Activated naive CD8-positive, alpha-beta T cell treated with anti-CD3 and anti-CD28 coated beads for 36 hours (primary cell): ENCODE results near the gene RLBP1. TPM values are rescaled to one million over a fixed set of nuclear protein-coding genes. Genes with fewer than 3 reads are reported as not detected.

Experiments used
- DNase-seq: peaks from one replicate; pipeline ENCODE4 v3.0.0; 2021
- H3K27ac Mint-ChIP-seq: one replicate; pipeline ENCODE4 v1.8.0; 2022; ENCODE audit warnings: mild to moderate bottlenecking, moderate library complexity, mixed read lengths
- H3K27me3 Mint-ChIP-seq: one replicate; pipeline ENCODE4 v1.8.0; 2022; ENCODE audit warnings: mild to moderate bottlenecking, mixed read lengths
- H3K36me3 Mint-ChIP-seq: one replicate; pipeline ENCODE4 v1.8.0; 2021; ENCODE audit warnings: mild to moderate bottlenecking, mixed read lengths
- H3K4me1 Mint-ChIP-seq: one replicate; pipeline ENCODE4 v1.8.0; 2021; ENCODE audit warnings: mixed read lengths
- H3K4me3 Mint-ChIP-seq: one replicate; pipeline ENCODE4 v1.8.0; 2022; ENCODE audit warnings: mild to moderate bottlenecking, moderate library complexity, mixed read lengths
- H3K9me3 Mint-ChIP-seq: one replicate; pipeline ENCODE4 v1.8.0; 2022; ENCODE audit warnings: mixed read lengths
- total RNA-seq, 2 experiments: library from RNA; stranded (reverse); gene quantifications; one replicate each; pipeline ENCODE4 v1.2.3, GENCODE V29; 2021

The RLBP1 gene
- total RNA-seq, 2 experiments from 2014 or later: not detected

DNA sequence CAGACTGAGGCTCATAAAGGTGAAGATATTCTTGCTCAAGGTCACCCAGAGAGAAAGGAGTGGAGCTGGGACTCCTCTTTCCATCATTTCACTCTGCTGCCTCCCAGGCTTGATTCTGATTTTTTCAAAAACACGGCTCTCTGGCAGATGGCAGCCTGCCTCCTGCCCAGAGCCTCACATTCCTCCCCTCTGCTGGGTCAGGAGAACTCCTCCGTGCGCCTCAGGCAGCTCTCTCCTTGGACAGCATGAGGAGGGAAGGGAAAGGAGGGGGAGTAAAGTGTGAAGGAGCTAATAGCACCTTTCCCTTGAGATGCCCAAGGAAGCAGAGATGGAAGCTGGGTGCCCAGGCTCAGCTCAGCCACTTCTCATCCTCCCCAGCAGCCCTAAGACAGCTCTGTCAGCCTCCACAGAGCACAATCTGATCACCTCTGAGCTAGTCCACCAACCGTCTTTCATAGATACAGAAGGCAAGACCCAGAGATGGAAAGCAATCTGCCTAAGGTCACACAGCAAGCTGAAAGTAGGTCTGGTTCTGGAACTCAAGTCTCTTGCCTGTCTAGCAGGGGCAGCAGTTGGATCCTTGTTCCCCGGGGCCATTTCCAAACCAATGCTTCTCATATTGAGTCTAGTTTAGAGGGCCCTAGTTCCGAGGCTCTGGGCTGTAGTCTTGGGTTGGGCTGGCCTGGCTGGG, 3.5 kb downstream of the RLBP1 start:
- no peak overlapping the region for H3K27ac Mint-ChIP-seq

DNA sequence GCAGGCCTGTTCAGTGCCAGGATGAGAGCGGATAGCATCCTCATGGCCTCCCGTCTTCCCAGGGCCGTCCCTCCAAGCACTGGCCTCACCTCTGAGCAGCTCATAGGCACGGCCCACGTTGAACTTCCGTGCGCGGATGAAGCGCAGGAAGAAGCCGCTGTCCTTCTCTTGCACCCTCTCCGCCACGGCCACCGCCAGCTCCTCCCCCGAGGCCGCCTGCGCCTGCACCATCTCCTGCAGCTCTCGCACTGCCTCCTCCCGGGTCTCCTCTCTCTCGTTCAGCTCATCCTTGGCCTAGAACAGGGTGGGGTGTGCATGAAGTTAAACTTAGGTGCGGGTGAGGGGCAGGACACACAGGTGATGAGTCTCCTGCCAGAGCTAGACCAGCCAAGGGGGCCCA, 4.3 kb downstream of the RLBP1 start:
- Mint-ChIP-seq H3K27me3 (no peaks in the 10 kb centered on the region), H3K4me1 (peaks cover 2% of the 10 kb centered on the region), H3K4me3 (no peak overlapping the region), H3K36me3 (no peaks in the 10 kb centered on the region), H3K27ac (no peak overlapping the region), H3K9me3 (no peaks in the 10 kb centered on the region)
- DNase-seq: no peak

More for the DNA sequence above, 3.5 kb downstream of the RLBP1 start:
- H3K27me3 Mint-ChIP-seq: peaks cover 5% of the 10 kb centered on the region
- no peaks in the 10 kb centered on the region for H3K9me3 Mint-ChIP-seq
- H3K4me3 Mint-ChIP-seq: no peak overlapping the region
- no peak for DNase-seq
- no peaks in the 10 kb centered on the region for H3K36me3 Mint-ChIP-seq
- peaks cover 2% of the 10 kb centered on the region for H3K4me1 Mint-ChIP-seq

DNA sequence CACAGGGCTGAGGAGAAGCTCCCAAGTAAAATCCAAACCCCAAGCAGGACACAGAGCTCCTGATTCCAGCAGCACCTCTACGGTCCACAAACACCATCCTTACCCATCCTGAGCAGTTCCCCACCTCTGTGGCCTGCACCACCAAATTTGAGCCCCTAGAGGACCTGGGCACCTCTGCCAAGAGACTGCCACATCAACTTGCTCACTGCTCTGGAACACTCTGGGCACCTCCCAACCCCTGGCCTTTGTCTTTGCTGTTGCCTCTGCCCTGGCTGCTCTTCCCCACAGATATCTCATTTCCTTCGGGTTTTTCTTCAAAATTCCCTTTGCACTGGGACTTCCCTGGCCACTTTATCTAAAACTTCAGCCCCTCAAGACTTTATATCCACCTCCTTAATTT, 5.8 kb downstream of the RLBP1 start:
- Mint-ChIP-seq H3K9me3 (no peaks in the 10 kb centered on the region), H3K27me3 (no peaks in the 10 kb centered on the region), H3K4me1 (no peaks in the 10 kb centered on the region), H3K36me3 (no peaks in the 10 kb centered on the region), H3K4me3 (no peak overlapping the region), H3K27ac (no peak overlapping the region)
- DNase-seq: no peak

DNA sequence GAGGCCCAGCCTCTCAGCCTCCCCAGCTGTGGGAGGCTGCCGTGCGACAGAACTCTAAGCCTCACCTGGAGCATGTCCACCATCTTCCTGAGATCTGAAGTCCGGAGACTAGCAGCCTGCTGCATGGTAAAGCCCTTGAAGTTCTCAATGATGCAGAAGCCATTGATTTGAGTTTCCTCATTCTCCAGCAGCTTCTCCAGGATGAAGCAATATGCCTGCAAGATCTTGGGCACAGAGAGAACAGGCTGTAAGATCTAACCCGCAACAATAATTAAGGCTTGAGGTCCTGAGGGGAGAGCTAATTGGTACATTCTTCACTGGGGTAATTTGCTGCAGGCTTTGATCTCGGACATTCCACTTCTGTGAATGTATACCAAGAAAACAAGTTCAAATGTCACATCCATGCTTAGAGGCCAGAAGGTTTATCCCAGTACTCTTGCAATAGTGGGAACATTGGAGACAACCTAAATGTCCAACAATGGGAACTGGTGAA, 9.7 kb downstream of the RLBP1 start:
- peaks cover 11% of the 10 kb centered on the region for H3K27me3 Mint-ChIP-seq
- H3K27ac Mint-ChIP-seq: no peak overlapping the region
- no peaks in the 10 kb centered on the region for H3K9me3 Mint-ChIP-seq
- peaks cover 5% of the 10 kb centered on the region for H3K4me1 Mint-ChIP-seq
- H3K4me3 Mint-ChIP-seq: no peak overlapping the region
- DNase-seq: no peak
- H3K36me3 Mint-ChIP-seq: no peaks in the 10 kb centered on the region

DNA sequence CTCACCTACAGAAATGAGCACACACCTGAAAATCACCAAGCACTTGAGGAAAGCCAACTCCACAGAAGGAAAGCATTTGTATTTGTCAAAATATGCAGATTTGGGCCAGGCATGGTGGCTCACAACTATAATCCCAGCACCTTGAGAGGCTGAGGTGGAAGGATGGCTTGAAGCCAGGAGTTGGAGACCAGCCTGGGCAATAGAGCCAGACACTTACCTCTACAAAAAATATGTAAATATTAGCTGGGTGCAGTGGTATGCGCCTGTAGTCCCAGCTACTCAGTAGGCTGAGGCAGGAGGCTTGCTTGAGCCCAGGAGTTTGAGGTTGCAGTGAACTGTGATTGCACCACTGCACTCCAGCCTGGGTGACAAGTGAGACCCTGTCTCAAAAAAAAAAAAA, 12.3 kb downstream of the RLBP1 start:
- Mint-ChIP-seq H3K27ac (no peak overlapping the region), H3K27me3 (peaks cover 11% of the 10 kb centered on the region), H3K4me3 (no peak overlapping the region), H3K4me1 (peaks cover 23% of the 10 kb centered on the region), H3K9me3 (no peaks in the 10 kb centered on the region), H3K36me3 (no peaks in the 10 kb centered on the region)
- no peak for DNase-seq

DNA sequence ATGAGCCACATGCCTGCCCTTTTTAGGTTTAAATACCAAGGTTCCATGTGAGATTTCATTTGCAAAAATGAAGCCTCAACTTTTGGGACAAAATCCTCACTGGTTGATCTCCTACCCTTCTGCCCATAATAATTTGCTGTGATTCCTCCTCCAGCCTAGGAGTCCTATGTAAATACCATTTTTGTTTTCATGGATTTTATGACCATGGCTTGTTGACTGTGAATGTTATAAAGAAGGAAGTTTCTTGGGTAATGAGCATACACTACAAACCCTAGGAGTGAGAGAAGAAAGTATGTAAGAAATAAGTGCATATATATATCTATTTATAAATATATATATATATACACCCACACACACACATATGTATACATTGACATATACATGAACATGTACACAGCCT, 13.1 kb downstream of the RLBP1 start:
- no peak overlapping the region for H3K27ac Mint-ChIP-seq
- H3K9me3 Mint-ChIP-seq: no peaks in the 10 kb centered on the region
- DNase-seq: no peak
- peaks cover 31% of the 10 kb centered on the region for H3K4me1 Mint-ChIP-seq
- H3K4me3 Mint-ChIP-seq: no peak overlapping the region
- peaks cover 11% of the 10 kb centered on the region for H3K27me3 Mint-ChIP-seq
- peaks cover 3% of the 10 kb centered on the region for H3K36me3 Mint-ChIP-seq

DNA sequence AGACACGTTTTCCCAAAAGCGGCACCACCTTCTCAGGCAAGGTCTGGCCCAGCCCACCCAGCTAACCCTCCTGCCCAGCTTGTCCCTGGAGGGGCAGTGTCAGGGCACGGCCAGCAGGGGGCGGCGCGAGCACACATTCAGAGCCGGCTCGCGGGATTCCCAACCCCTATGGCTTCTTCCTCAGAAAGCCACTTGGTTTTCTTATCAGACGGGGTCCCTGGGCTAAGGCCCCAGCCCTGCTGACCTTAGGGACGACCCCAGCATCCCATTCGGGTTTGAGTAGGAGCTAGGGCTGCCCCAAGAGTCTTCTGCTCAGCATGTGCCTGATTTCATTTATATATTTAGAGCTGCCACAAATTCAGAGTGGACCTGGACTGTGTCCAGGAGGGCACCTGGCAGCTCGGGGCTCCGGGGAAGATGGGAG, 14.5 kb downstream of the RLBP1 start:
- H3K27me3 Mint-ChIP-seq: peaks cover 11% of the 10 kb centered on the region
- no peak overlapping the region for H3K4me3 Mint-ChIP-seq
- H3K36me3 Mint-ChIP-seq: peaks cover 5% of the 10 kb centered on the region
- H3K9me3 Mint-ChIP-seq: no peaks in the 10 kb centered on the region
- H3K27ac Mint-ChIP-seq: no peak overlapping the region
- H3K4me1 Mint-ChIP-seq: peaks cover 34% of the 10 kb centered on the region
- peak; percentile 80 for DNase-seq

DNA sequence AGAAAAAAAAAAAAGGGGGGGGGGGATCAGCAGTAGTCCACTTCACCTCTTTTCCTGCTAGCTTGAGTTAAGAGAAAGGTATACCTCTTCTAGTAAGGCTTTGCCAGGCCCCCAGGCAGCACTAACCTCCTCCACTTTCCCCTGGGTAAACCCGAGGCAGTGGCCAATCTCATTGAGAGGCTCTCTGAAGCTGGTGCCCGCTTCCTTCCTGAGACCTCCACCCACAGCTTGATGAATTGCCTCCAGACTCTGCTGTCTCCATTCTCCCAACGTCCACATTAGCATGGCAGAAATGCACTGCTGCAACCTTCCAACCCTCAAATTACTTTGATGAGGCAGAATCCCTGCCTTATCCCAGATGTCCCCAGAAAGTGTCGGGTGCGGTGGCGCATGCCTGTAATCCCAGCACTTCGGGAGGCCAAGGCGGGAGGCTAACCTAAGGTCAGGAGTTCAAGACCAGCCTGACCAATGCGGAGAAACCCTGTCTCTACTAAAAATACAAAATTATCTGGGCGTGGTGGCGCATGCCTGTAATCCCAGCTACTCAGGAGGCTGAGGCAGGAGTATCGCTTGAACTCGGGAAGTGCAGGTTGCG, 15.3 kb downstream of the RLBP1 start:
- Mint-ChIP-seq H3K27me3 (peaks cover 11% of the 10 kb centered on the region), H3K36me3 (peaks cover 10% of the 10 kb centered on the region), H3K4me1 (peaks cover 34% of the 10 kb centered on the region), H3K4me3 (no peak overlapping the region), H3K9me3 (no peaks in the 10 kb centered on the region), H3K27ac (no peak overlapping the region)
- DNase-seq: no peak

DNA sequence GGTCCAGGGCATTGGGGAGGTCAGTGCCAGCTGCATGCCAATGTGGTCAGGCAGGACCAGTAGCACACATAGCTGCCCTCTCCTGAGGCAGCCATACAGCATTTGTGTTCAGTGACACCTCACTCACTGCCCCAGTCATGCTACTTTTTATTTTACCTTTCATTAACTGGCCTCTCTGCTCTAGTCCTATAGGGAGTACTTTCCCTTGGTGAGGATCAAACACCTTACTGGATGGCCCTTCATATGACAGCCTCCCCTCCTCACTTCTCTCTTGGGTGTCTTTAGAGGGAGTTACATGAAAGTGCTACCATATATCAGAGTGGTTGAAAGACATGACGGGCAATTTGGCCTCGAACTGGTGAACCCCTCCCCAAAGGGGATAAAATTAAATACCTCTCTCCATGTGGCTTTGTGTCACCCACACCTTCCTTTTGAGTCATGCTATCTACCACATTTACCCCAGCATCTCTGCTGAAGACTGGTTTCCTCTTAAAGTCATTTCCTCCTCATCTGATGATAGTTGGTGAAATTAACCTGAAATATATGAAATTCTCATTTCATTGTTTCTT, 17.6 kb downstream of the RLBP1 start:
- peaks cover 15% of the 10 kb centered on the region for H3K36me3 Mint-ChIP-seq
- H3K27ac Mint-ChIP-seq: peak overlapping the region; percentile 83
- peaks cover 34% of the 10 kb centered on the region for H3K4me1 Mint-ChIP-seq
- DNase-seq: peak; percentile 35
- H3K27me3 Mint-ChIP-seq: peaks cover 11% of the 10 kb centered on the region
- peak overlapping the region; percentile 58 for H3K4me3 Mint-ChIP-seq
- no peaks in the 10 kb centered on the region for H3K9me3 Mint-ChIP-seq

DNA sequence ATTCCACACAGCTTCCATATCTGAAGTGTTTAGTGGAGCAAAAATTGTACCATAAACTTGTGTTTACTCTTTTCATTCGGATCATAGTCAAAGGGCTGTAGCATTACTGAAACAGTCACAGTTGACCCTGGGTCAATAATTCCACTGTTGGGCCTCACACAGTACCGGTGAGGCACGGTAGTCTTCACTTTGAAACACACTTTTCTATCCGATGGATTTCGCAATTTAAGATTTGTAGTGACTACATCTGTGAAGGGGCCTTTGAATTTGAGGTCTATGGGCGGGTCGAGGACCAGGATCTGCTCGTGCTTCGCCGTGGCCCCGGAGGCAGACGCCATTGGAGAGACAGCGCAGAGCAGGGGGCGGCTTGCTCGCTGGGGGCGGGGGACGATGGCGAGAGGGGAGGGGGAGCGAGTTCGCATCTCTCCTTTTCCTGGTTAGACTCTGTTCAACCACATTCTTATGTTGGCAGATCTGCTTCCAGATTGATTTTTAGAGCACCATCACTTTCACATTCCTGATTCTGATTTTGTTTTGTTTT, 19.8 kb downstream of the RLBP1 start:
- no peaks in the 10 kb centered on the region for H3K9me3 Mint-ChIP-seq
- H3K27me3 Mint-ChIP-seq: no peaks in the 10 kb centered on the region
- H3K4me3 Mint-ChIP-seq: no peak overlapping the region
- H3K27ac Mint-ChIP-seq: no peak overlapping the region
- H3K36me3 Mint-ChIP-seq: peaks cover 17% of the 10 kb centered on the region
- DNase-seq: no peak
- peaks cover 40% of the 10 kb centered on the region for H3K4me1 Mint-ChIP-seq

DNA sequence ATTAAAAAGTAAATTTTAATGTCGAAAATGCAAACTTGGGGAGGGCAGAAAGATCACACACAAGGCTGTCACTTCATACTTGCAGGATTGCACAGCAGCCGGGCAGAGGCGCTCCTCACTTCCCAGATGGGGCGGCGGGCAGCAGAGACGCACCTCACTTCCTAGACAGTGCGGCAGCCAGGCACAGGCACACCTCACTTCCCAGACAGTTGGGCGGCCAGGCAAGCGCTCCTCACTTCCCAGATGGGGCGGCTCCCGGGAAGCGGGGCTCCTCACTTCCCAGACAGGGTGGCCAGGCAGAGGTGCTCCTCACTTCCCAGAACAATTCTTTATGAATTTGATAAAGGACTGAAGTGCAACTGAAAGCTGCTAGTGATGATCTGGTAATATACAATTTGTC, 21.2 kb downstream of the RLBP1 start:
- peaks cover 37% of the 10 kb centered on the region for H3K4me1 Mint-ChIP-seq
- H3K36me3 Mint-ChIP-seq: peaks cover 19% of the 10 kb centered on the region
- no peak overlapping the region for H3K4me3 Mint-ChIP-seq

DNA sequence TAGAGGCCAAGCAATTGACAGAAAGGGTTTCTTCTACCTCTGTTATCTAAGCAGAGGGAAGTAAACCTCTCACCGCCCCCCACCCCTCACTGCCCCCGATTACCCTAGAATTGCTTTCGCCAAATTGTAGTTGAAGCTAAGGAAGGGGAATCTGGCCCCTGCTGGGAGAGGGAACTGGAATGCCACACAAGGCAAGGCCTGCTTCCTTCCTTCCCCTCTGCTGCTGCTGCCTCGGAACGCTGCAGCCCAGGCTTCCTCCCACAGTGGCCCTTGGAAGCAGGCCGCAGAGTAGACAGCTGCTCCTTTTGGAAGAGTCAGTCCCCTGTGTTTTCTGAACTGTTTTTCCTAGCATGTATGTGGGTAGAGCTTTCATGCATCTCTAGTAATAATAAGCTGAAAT, 21.6 kb downstream of the RLBP1 start:
- no peak overlapping the region for H3K27ac Mint-ChIP-seq
- H3K27me3 Mint-ChIP-seq: no peaks in the 10 kb centered on the region
- no peaks in the 10 kb centered on the region for H3K9me3 Mint-ChIP-seq
- no peak overlapping the region for H3K4me3 Mint-ChIP-seq
- peaks cover 19% of the 10 kb centered on the region for H3K36me3 Mint-ChIP-seq
- peaks cover 32% of the 10 kb centered on the region for H3K4me1 Mint-ChIP-seq
- no peak for DNase-seq

More for the DNA sequence above, 21.2 kb downstream of the RLBP1 start:
- no peak for DNase-seq
- Mint-ChIP-seq H3K27me3 (no peaks in the 10 kb centered on the region), H3K9me3 (no peaks in the 10 kb centered on the region), H3K27ac (no peak overlapping the region)

DNA sequence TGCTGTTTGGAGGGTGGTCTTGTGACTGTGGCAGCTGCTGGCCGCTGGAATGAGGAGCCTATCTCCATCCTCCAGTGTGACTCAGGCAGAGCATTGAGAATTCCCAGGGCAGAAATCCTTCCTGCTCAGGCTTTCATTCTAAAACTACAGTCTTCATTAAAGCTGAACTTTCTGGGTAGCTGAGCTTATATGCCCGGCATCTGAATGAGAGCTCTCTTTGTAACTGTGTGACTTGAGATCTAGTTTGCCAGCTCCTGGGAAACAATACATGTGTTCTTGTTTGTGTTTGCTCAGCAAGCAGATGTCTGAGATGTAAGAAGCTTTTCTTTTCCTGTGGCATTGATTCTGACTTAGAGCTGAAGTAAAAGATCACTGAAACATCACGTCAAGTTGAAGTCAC, 22.4 kb downstream of the RLBP1 start:
- Mint-ChIP-seq H3K36me3 (peaks cover 19% of the 10 kb centered on the region), H3K9me3 (no peaks in the 10 kb centered on the region), H3K4me3 (no peak overlapping the region), H3K27me3 (no peaks in the 10 kb centered on the region), H3K4me1 (peaks cover 25% of the 10 kb centered on the region), H3K27ac (no peak overlapping the region)
- no peak for DNase-seq

DNA sequence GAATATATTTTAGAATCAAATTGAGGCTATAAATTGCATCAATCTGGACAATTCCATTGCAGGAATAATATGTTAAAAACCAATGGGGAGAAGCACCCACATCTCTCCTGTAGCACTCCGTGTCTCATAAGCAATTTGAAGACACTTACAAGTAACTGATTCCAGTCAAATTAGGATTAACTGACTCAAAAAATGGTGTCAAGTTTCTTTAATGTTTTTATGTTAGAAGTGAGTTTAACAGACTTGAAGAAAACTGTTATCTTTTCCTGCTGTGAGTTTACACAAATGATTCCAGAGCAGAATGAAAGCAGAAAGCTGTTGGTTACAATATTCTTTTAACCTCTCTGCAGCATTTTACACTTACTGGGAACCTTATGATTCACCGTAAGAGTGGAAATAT, 23.2 kb downstream of the RLBP1 start:
- DNase-seq: no peak
- no peak overlapping the region for H3K4me3 Mint-ChIP-seq
- H3K9me3 Mint-ChIP-seq: no peaks in the 10 kb centered on the region
- peaks cover 18% of the 10 kb centered on the region for H3K36me3 Mint-ChIP-seq
- no peaks in the 10 kb centered on the region for H3K27me3 Mint-ChIP-seq
- H3K4me1 Mint-ChIP-seq: peaks cover 18% of the 10 kb centered on the region
- H3K27ac Mint-ChIP-seq: no peak overlapping the region

DNA sequence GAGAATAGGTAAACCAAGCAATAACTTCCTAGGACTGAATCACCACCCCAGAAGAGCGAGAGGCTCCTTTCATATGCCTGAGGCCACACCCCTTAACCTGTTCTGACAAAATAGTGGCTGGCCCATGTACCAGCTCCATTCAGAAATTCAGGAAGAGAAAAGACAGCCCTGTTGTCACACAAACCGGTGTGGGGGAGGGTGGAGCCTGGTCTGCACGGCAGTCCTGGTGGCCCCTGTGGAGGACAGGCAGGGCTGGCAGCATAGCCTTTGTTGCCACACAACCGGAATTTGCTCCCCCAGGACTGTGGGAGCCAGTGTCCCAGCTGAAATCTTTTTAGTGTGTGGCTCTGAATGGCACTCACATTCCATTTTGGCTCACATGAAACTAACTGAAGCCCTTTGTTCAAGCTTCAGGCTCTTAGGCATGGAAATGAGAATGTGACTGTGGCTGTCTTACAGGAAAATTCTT, 23.8 kb downstream of the RLBP1 start:
- peak; percentile 21 for DNase-seq
- H3K4me1 Mint-ChIP-seq: peaks cover 17% of the 10 kb centered on the region
- peak overlapping the region; percentile 80 for H3K27ac Mint-ChIP-seq
- H3K9me3 Mint-ChIP-seq: no peaks in the 10 kb centered on the region
- no peak overlapping the region for H3K4me3 Mint-ChIP-seq
- peaks cover 18% of the 10 kb centered on the region for H3K36me3 Mint-ChIP-seq
- H3K27me3 Mint-ChIP-seq: no peaks in the 10 kb centered on the region
